Measurements from ENCODE around the gene TMEM63A.
A peak's percentile ranks its signal among the peaks of the same experiment; 100 is the strongest.

Gene TMEM63A

GRCh38 chr1:225879521-225880221 lies 2.5 kb downstream of the TMEM63A start:
- Histone ChIP-seq H3K27me3 (ENCODE audit: control insufficient read depth, insufficient read depth, low read length) (no peaks in the 10 kb centered on the region), H3K4me1 (ENCODE audit: control insufficient read depth, insufficient read depth, low read length) (peaks cover 18% of the 10 kb centered on the region), H3K4me3 (ENCODE audit: low read length) (peak overlapping the region; percentile 96), H3K36me3 (ENCODE audit: control insufficient read depth, insufficient read depth, low read length) (no peaks in the 10 kb centered on the region), H3K27ac (ENCODE audit: low read depth, low read length) (peak overlapping the region; percentile 33), H3K9ac (ENCODE audit: low read length) (peak overlapping the region; percentile 32)

DNA sequence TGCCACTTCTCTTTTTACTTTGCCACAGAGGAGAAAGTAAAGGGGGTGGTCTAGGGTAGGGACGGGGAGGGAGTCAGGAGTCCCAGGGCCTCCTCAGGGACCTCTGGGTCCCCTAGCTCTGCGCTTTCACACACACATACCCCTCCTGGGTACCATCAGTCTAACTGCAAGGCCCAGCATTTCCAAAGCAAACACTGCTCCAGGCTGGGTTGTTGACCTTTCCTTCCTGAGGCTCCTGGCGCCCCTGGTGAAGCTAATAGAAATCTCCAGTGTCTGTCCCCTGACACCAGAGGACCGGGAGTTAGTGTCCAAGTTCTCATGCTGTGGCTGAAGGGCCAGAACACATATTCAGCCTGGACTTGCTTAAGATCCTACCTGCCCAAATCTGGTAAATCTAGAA lies 3.9 kb downstream of the TMEM63A start:
- H3K4me1 ChIP-seq (ENCODE audit: control insufficient read depth, insufficient read depth, low read length) = peaks cover 18% of the 10 kb centered on the region
- no peak overlapping the region for H3K27ac ChIP-seq (ENCODE audit: low read depth, low read length)
- peaks cover 8% of the 10 kb centered on the region for H3K36me3 ChIP-seq (ENCODE audit: control insufficient read depth, insufficient read depth, low read length)
- no peaks in the 10 kb centered on the region for H3K27me3 ChIP-seq (ENCODE audit: control insufficient read depth, insufficient read depth, low read length)
- no peak overlapping the region for H3K4me3 ChIP-seq (ENCODE audit: low read length)
- no peak overlapping the region for H3K9ac ChIP-seq (ENCODE audit: low read length)

GRCh38 chr1:225877580-225877979 lies 4.6 kb downstream of the TMEM63A start:
- H3K9ac ChIP-seq (ENCODE audit: low read length) = no peak overlapping the region
- no peak overlapping the region for H3K4me3 ChIP-seq (ENCODE audit: low read length)
- peaks cover 18% of the 10 kb centered on the region for H3K4me1 ChIP-seq (ENCODE audit: control insufficient read depth, insufficient read depth, low read length)
- H3K27ac ChIP-seq (ENCODE audit: low read depth, low read length) = peak overlapping the region; percentile 4
- H3K36me3 ChIP-seq (ENCODE audit: control insufficient read depth, insufficient read depth, low read length) = peaks cover 8% of the 10 kb centered on the region
- H3K27me3 ChIP-seq (ENCODE audit: control insufficient read depth, insufficient read depth, low read length) = no peaks in the 10 kb centered on the region

DNA sequence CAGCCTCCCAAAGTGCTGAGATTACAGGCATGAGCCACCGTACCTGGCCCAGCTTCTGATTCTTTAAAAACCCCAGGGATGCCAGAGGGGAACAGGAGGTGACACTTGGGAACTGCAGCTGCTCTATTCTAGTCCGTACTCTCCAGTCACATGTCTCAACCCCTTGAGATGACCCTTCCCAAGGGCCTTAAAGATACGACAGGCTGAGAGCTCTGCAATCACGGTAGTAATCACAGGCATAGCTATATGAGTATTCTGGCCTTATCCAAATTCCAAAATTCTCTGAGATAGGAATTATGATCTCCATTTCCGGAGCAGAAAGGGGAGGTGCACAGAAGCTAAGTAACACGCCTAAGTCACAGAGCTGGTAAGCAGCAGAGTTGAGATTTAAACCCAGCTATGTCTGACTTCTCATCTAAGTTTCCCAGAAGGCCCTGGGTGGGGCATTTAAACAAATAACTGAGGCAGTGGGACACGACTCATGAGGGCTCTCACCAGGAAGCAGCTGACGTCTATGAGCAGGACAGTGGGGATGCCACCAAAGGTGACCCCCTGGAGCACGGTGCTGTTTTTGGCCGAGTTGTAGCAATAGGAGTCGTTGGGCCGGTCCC lies 5.2 kb downstream of the TMEM63A start:
- Histone ChIP-seq H3K36me3 (ENCODE audit: control insufficient read depth, insufficient read depth, low read length) (peaks cover 8% of the 10 kb centered on the region), H3K9ac (ENCODE audit: low read length) (no peak overlapping the region), H3K4me3 (ENCODE audit: low read length) (no peak overlapping the region), H3K4me1 (ENCODE audit: control insufficient read depth, insufficient read depth, low read length) (peaks cover 18% of the 10 kb centered on the region), H3K27ac (ENCODE audit: low read depth, low read length) (no peak overlapping the region), H3K27me3 (ENCODE audit: control insufficient read depth, insufficient read depth, low read length) (no peaks in the 10 kb centered on the region)

- Histone ChIP-seq H3K9ac (ENCODE audit: low read length) (no peak overlapping the region), H3K27me3 (ENCODE audit: control insufficient read depth, insufficient read depth, low read length) (no peaks in the 10 kb centered on the region), H3K4me3 (ENCODE audit: low read length) (no peak overlapping the region), H3K4me1 (ENCODE audit: control insufficient read depth, insufficient read depth, low read length) (peaks cover 8% of the 10 kb centered on the region), H3K27ac (ENCODE audit: low read depth, low read length) (no peak overlapping the region), H3K36me3 (ENCODE audit: control insufficient read depth, insufficient read depth, low read length) (peaks cover 19% of the 10 kb centered on the region)
Measured at GRCh38 chr1:225875044-225875815, 7.0 kb downstream of the TMEM63A start.

- H3K9ac ChIP-seq (ENCODE audit: low read length) = no peak overlapping the region
- no peaks in the 10 kb centered on the region for H3K27me3 ChIP-seq (ENCODE audit: control insufficient read depth, insufficient read depth, low read length)
- H3K4me1 ChIP-seq (ENCODE audit: control insufficient read depth, insufficient read depth, low read length) = peaks cover 7% of the 10 kb centered on the region
- no peak overlapping the region for H3K27ac ChIP-seq (ENCODE audit: low read depth, low read length)
- H3K36me3 ChIP-seq (ENCODE audit: control insufficient read depth, insufficient read depth, low read length) = peaks cover 19% of the 10 kb centered on the region
- H3K4me3 ChIP-seq (ENCODE audit: low read length) = no peak overlapping the region
Measured at GRCh38 chr1:225874431-225874830, 7.7 kb downstream of the TMEM63A start.

DNA sequence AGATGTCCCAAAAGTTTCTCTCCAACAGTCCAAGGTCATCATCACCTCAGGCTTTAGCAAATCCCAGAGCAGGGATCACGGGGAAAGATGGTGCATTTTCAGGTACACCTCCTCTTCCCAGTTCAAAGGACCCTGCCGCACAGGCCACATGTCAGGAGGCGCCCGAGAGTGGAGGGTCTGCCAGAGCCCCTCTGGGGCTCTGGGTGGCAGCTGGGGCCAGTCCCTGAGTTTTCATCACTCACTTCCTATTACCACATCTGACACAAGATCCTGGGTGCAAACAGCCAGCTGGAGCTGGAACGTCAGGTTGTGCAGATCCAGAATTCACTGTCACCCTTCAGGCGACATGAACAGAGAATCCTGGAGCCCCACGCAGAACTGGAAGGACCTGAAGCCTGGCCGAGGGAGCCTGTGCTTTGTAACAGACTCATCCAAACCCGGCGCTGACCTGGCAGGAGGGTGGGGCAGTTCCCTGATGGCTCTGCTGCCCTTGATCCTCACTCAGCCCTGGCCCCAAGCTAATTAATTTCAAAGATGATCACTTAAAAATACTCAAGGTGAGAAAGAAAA lies 8.8 kb downstream of the TMEM63A start:
- H3K4me1 ChIP-seq (ENCODE audit: control insufficient read depth, insufficient read depth, low read length) = peaks cover 7% of the 10 kb centered on the region
- H3K27me3 ChIP-seq (ENCODE audit: control insufficient read depth, insufficient read depth, low read length) = no peaks in the 10 kb centered on the region
- no peak overlapping the region for H3K27ac ChIP-seq (ENCODE audit: low read depth, low read length)
- H3K4me3 ChIP-seq (ENCODE audit: low read length) = no peak overlapping the region
- H3K9ac ChIP-seq (ENCODE audit: low read length) = no peak overlapping the region
- peaks cover 25% of the 10 kb centered on the region for H3K36me3 ChIP-seq (ENCODE audit: control insufficient read depth, insufficient read depth, low read length)

DNA sequence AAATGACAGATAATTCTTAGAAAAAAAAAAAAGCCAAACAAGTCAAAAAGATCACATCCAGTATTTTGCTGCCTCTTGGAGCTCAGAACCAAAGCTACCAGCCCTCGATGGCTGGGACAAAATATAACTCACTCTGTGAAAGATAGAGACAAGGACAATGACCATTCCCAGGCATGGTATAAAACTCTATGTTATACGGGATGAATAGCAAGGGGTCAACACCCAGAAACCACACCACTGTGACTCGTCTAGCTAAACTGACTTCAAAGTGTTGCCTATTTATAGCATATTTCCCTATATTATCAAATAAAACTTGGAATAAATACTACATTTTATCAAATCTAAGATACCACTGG lies 10.1 kb downstream of the TMEM63A start:
- H3K27me3 ChIP-seq (ENCODE audit: control insufficient read depth, insufficient read depth, low read length) = no peaks in the 10 kb centered on the region
- no peaks in the 10 kb centered on the region for H3K4me1 ChIP-seq (ENCODE audit: control insufficient read depth, insufficient read depth, low read length)
- H3K4me3 ChIP-seq (ENCODE audit: low read length) = no peak overlapping the region
- no peak overlapping the region for H3K27ac ChIP-seq (ENCODE audit: low read depth, low read length)
- no peak overlapping the region for H3K9ac ChIP-seq (ENCODE audit: low read length)
- peaks cover 31% of the 10 kb centered on the region for H3K36me3 ChIP-seq (ENCODE audit: control insufficient read depth, insufficient read depth, low read length)

DNA sequence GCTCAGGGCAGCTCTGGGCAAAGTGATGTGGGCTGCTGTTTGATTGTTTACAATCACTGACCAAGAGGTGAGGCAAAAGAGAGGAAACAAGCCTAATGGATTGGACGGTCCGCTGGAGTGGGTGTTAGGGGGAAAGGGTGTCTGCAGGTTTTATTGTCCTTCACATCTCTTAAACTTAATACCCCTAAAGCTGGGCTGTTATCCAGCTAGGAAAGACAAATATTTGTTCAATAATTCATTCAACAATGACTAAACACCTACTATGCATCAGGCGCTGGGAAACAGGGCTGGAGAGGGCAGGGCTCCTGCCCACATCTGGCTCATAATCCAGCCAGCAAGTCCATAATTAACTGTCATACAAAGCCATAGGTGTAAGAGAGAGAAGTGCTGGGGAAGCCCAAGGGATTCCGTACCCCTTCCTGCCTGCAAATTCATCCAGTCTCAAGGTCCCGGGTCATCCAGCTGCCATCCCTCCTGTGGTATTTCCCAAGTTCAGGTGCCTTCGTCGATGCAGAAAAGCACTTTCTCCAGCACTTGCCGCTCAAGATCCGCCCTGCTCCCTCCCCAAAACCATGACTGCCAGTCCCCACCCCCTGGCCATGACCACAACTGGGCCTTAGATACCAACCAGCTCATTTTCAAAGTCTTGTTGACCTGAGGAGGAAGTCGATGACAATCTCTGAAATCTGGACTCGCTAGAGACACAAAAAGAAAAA lies 10.7 kb downstream of the TMEM63A start:
- Histone ChIP-seq H3K4me3 (ENCODE audit: low read length) (no peak overlapping the region), H3K4me1 (ENCODE audit: control insufficient read depth, insufficient read depth, low read length) (no peaks in the 10 kb centered on the region), H3K36me3 (ENCODE audit: control insufficient read depth, insufficient read depth, low read length) (peaks cover 34% of the 10 kb centered on the region), H3K27me3 (ENCODE audit: control insufficient read depth, insufficient read depth, low read length) (no peaks in the 10 kb centered on the region), H3K9ac (ENCODE audit: low read length) (no peak overlapping the region), H3K27ac (ENCODE audit: low read depth, low read length) (no peak overlapping the region)

- H3K4me3 ChIP-seq (ENCODE audit: low read length) = no peak overlapping the region
- H3K27me3 ChIP-seq (ENCODE audit: control insufficient read depth, insufficient read depth, low read length) = no peaks in the 10 kb centered on the region
- peaks cover 40% of the 10 kb centered on the region for H3K36me3 ChIP-seq (ENCODE audit: control insufficient read depth, insufficient read depth, low read length)
- H3K4me1 ChIP-seq (ENCODE audit: control insufficient read depth, insufficient read depth, low read length) = no peaks in the 10 kb centered on the region
- no peak overlapping the region for H3K27ac ChIP-seq (ENCODE audit: low read depth, low read length)
- H3K9ac ChIP-seq (ENCODE audit: low read length) = no peak overlapping the region
Measured at GRCh38 chr1:225870911-225871310, 11.3 kb downstream of the TMEM63A start.

DNA sequence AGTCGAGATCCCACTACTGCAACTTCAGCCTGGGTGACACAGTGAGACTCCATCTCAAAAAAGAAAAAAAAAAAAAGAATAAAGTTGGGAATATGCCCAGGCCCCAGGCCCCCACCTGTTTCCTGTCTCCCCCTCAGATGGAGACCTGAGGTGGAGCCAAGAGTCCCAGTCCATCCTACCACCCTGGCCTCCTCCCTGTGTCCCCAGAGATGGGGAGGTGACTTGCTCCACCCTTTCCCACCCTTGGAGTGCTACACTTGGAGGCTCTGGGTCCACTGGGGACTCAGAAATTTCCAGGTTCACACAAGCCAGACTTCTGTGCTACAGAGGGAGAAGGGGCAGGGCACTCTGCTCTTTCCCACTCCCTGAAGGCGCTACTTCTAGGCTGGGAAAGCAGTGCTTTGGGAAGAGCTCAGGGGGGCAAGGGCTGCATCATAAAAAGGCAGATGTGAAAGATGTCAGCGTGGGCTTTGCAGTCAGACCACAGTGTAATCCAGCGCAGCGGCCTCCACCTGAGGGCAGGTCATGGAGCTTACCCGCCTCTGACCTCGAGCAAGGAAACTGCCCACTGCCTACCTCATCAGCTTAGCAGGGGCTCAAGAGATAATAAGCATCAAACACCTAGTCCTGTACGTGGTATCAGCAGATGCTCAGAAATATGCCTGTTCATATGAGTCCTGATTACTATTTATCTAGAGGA lies 13.4 kb downstream of the TMEM63A start:
- Histone ChIP-seq H3K27me3 (ENCODE audit: control insufficient read depth, insufficient read depth, low read length) (no peaks in the 10 kb centered on the region), H3K27ac (ENCODE audit: low read depth, low read length) (no peak overlapping the region), H3K9ac (ENCODE audit: low read length) (no peak overlapping the region), H3K4me1 (ENCODE audit: control insufficient read depth, insufficient read depth, low read length) (peaks cover 4% of the 10 kb centered on the region), H3K4me3 (ENCODE audit: low read length) (no peak overlapping the region), H3K36me3 (ENCODE audit: control insufficient read depth, insufficient read depth, low read length) (peaks cover 38% of the 10 kb centered on the region)

Measured in rectal smooth muscle tissue (tissue), 1 donor.